Retinal pigment epithelial cell (primary cell): Measurements from ENCODE around the gene PRKCD.
A peak's percentile ranks its signal among the peaks of the same experiment; 100 is the strongest.

ENCODE experiments used
- DNase-seq: peaks from one replicate; pipeline ENCODE4 v3.0.0-alpha.2; 2010; ENCODE audit warnings: low read depth
- H3K4me3 ChIP-seq: 2 replicates; pipeline ENCODE4 v1.5.1; 2011; ENCODE audit warnings: mild to moderate bottlenecking, low read length, control low read depth, moderate library complexity
- CTCF ChIP-seq: conservative IDR thresholded peaks from 2 replicates; pipeline ENCODE4 v1.5.1; 2011; ENCODE audit warnings: low read depth, low read length, control low read depth, inconsistent platforms

The PRKCD gene

GRCh38 chr3:53157974-53158580 lies 2.9 kb upstream of the PRKCD start:
- no peak for TF ChIP-seq CTCF
- H3K4me3 ChIP-seq = no peak overlapping the region
- DNase-seq = no peak

GRCh38 chr3:53158765-53159155 lies 2.2 kb upstream of the PRKCD start:
- TF ChIP-seq CTCF = no peak
- DNase-seq = no peak
- no peak overlapping the region for H3K4me3 ChIP-seq

- no peak for DNase-seq
- no peak for TF ChIP-seq CTCF
- no peak overlapping the region for H3K4me3 ChIP-seq
These were observed 1.6 kb upstream of the PRKCD start for GRCh38 chr3:53159156-53160060.

- DNase-seq = no peak
- peak overlapping the region; percentile 74 for H3K4me3 ChIP-seq
- no peak for TF ChIP-seq CTCF
These were observed 849 bp upstream of the PRKCD start for GRCh38 chr3:53160061-53160659.

- no peak for DNase-seq
- TF ChIP-seq CTCF = no peak
- peak overlapping the region; percentile 74 for H3K4me3 ChIP-seq
These were observed 426 bp downstream of the PRKCD start for GRCh38 chr3:53161450-53161819.

GRCh38 chr3:53161820-53162671 lies 1.0 kb downstream of the PRKCD start:
- H3K4me3 ChIP-seq = peak overlapping the region; percentile 74
- TF ChIP-seq CTCF = no peak
- DNase-seq = no peak
